Choroid plexus epithelial cell (primary cell): ENCODE results near the gene CRELD1.
"Not testable (repeated sequence)": the region's sequence is repeated elsewhere in the genome, so short reads cannot be mapped to it uniquely, and the experiment has no call there.

Experiments
- DNase-seq: peaks from one replicate; pipeline ENCODE4 v3.0.0-alpha.2; 2010; ENCODE audit warnings: low read depth
- H3K4me3 ChIP-seq: 2 replicates; pipeline ENCODE4 v1.5.1; 2011; ENCODE audit warnings: low read depth, mild to moderate bottlenecking, control low read depth, low read length, moderate library complexity
- TF ChIP-seq, protein P1 (sequence below): conservative IDR thresholded peaks from 2 replicates; pipeline ENCODE4 v1.5.1; 2011; ENCODE audit warnings: low read depth, mild to moderate bottlenecking, control low read depth, inconsistent platforms, low read length, moderate library complexity

Gene CRELD1

DNA sequence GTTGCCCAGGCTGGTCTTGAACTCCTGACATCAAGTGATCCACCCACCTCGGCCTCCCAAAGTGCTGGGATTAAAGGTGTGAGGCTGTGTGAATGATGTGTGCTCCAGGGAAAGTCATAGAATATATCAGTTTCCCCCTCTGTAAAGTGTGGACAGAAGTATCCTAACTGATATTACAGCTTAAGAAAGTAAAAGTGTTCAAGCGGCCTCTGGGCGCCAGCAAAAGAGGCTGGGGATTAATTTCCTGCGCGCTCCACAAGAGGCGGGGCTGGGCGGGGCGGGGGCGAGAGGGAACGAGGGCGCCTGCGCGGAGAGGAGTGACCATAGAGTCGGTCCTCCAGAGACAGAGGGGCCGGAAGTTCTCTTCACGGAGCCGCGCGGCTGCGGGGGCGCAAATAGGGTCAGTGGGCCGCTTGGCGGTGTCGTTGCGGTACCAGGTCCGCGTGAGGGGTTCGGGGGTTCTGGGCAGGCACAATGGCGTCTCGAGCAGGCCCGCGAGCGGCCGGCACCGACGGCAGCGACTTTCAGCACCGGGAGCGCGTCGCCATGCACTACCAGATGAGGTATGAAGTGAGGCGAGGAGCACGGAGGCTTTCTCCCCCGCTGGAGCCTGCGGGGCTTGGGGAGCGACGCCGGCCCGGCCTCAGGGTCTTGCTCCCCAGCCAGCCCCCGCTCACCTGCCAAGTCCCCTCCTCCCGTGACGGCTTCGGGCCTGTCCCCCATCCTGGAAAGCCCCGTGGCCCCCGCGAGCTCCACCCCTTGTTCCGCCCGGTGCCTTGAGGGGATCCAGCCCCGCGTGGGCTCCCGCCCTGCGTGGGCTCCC lies 43.2 kb upstream of the CRELD1 start, which contains the start of gene JAGN1:
Gene JAGN1, plus strand, starts transcription at position 362 of the 823 bp plus-strand sequence. Its CDS starts 113 bp downstream, at position 475.
- DNase-seq = peak; percentile 92
- TF ChIP-seq, protein P1, sequence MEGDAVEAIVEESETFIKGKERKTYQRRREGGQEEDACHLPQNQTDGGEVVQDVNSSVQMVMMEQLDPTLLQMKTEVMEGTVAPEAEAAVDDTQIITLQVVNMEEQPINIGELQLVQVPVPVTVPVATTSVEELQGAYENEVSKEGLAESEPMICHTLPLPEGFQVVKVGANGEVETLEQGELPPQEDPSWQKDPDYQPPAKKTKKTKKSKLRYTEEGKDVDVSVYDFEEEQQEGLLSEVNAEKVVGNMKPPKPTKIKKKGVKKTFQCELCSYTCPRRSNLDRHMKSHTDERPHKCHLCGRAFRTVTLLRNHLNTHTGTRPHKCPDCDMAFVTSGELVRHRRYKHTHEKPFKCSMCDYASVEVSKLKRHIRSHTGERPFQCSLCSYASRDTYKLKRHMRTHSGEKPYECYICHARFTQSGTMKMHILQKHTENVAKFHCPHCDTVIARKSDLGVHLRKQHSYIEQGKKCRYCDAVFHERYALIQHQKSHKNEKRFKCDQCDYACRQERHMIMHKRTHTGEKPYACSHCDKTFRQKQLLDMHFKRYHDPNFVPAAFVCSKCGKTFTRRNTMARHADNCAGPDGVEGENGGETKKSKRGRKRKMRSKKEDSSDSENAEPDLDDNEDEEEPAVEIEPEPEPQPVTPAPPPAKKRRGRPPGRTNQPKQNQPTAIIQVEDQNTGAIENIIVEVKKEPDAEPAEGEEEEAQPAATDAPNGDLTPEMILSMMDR = no peak
- H3K4me3 ChIP-seq = peak within 1 kb of the TSS; percentile 98

DNA sequence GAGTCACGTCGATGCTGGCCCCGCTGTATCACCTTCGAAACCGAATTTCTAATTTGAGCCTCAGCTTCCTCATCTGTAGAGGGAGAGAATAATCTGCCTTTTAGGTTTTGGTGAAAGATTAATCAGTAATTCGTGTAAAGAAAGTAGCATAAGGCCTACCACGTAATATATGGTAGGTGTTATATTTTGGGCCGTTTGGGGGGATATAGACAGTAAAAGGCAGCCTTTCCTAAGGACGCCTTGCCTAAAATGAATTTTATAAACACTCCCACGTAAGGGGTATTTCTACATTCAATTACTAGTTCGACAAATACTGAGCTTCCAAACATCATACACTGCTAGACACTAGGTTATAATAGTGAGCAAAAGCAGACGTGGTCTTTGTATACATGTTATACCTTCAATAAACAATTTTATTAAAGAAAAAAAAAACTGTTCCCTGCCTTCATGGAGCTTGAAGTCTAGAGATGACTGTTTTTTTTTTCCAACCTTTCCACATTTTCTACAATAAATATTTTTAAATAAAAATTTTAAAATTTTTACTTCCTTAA lies 42.5 kb upstream of the CRELD1 start:
- TF ChIP-seq, protein P1 = no peak
- peak overlapping the region; percentile 98 for H3K4me3 ChIP-seq
- DNase-seq = no peak

DNA sequence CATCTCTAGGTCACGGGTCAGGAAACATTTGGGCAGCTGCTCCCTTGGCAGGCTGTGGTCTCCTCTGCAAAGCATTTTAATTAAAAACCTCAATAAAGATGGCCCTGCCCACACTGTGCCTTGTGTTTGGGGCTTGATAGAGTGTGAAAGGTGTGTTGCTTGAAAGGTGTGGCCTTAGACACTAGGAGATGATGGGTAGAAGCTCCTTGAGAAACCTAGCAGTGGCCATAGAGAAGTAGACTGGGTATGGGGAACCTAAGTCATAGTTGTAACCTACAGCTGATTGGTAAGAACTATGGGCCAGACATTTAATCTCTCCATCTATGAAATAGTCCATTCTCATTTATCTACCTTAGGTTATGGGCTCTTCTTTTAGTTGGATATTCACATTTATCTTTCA lies 39.9 kb upstream of the CRELD1 start:
- TF ChIP-seq, protein P1 = no peak
- H3K4me3 ChIP-seq = no peak overlapping the region
- no peak for DNase-seq

DNA sequence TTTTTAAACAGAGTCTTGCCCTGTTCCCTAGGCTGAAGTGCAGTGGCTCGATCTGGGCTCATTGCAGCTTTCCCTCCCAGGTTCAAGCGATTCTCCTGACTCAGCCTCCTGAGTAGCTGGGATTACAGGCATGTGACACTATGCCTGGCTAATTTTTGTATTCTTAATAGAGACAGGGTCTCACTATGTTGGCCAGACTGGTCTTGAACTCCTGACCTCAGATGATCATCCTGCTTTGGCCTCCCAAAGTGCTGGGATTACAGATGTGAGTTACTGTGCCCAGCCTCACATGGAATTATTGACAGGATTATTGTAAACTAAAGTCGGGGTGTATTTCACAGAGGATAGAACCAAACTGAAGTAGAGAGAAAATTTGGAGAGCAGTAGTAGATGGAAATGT lies 37.9 kb upstream of the CRELD1 start:
- not testable (repeated sequence) for DNase-seq, H3K4me3 ChIP-seq

DNA sequence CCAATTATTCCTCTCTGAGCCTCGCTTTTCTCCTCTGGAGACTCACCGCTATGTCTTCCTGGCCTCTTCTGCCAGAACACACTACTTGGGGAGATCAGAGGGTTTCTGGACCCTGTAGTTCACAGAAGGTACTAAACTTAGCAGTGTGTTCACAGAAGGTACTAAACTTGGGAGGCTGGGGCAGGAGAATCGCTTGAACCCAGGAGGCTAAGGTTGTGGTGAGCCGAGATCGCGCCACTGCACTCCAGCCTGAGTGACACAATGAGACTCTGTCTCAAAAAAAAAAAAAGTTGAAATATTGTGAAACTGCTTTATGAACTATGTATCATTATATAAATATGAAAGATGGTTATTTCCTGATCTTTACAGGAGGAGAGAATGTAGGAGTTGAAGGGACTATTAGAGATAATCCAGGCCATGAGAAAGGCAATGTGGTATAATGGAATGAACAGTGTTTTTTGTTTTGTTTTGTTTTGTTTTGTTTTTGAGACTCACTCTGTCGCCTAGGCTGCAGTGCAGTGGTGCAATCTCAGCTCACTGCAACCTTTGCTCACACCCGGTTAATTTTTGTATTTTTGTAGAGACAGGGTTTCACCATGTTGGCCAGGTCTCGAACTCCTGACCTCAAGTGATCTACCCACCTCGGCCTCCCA lies 36.8 kb upstream of the CRELD1 start:
- peak; percentile 48 for DNase-seq
- H3K4me3 ChIP-seq = not testable (repeated sequence)

DNA sequence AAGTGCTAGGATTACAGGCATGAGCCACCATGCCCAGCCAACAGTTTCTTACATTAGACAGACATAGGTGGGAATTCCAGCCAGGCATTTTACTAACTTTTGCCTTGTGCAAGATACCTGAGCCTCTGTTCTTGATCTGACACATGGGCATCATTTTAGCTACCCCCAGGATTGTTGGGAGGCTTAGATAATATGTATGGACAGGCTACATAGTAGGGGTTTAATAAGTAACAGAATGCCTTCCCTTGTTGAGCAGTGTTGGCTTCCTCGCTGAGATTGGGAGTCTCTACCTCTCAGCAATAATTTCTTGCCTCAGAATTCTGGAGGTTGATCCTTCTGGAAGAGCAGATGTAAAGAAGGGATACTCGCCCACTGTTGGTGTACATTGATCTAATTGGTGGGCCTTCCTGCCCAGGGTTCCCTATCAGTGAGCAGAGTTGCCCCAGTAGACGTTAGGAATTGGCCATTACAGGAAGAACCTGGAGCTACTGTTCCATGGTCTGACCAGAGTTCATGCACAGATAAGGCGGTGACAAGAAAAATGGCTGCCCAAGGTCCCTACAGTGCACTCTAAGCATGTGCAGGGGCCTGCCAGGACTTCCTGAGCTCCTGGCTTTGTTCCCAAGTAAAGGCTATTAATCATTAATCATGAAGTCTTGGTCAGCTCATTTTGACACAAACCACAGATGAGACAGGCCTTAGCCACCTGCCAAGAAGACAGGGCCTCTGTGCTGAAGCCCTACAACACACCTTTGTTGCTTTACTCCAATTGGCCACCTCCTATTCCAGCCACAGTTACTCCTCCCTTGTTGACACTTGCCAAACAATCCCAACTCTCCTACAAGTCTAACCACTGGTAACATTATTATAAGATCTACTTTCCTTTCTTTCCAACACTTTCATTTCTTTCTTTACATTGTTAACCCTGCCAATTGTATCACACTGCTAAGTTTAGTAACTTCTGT lies 35.9 kb upstream of the CRELD1 start:
- no peak overlapping the region for H3K4me3 ChIP-seq
- TF ChIP-seq, protein P1 = no peak
- no peak for DNase-seq

DNA sequence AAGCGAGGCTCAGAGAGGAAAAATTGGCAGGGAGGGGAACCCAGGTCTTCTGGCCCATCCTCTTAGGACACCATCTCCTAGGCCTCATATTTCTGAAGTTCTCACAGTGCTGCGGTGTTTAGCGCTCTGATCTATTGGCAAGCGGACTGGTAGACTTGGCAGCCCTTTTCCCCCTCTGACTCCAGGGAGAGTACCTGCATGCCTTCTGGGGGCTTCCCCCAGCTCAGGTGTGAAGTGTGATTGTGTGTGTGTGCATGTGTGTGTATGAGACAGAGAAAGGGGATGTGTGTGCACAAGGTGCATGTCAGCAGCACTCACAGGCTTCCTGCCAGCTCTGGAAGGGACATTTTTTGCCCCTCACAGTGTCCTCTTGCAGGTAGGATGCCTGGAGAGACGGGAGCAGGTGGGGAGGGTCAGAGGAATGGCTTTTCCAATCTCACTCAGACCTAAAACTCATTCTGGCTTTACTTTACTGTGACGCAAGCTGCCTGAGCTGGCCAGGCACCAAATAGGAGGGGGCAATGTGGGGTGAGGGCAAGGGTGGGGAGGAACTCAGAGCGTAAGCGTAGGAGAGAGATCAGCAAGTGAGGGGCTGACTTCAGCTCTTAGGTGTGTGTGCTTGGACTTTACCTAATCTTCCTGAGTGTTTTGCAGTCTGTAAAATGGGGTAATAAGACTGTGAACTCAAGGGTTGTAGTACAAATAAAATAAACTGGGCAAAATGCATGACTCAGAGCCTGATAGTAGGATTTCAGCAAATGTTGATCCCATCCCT lies 35.0 kb upstream of the CRELD1 start:
- no peak overlapping the region for H3K4me3 ChIP-seq
- TF ChIP-seq, protein P1 = no peak
- DNase-seq = no peak
